Posterior cingulate gyrus (tissue), 11 donors: ENCODE measurements around the gene RNF220.

ENCODE experiments used
- DNase-seq, 10 donors: peaks; one replicate each; pipeline versions ENCODE4 v3.0.0 to v3.0.0-alpha.2; 2020 to 2021; ENCODE audit warnings: mixed read lengths in 3 of 10
- intact Hi-C: fragments of 100-400 bp; cut with DNase I; formaldehyde crosslinking; loops from one replicate; pipeline ENCODE4 v1.15.1; 2023

The RNF220 gene

DNA sequence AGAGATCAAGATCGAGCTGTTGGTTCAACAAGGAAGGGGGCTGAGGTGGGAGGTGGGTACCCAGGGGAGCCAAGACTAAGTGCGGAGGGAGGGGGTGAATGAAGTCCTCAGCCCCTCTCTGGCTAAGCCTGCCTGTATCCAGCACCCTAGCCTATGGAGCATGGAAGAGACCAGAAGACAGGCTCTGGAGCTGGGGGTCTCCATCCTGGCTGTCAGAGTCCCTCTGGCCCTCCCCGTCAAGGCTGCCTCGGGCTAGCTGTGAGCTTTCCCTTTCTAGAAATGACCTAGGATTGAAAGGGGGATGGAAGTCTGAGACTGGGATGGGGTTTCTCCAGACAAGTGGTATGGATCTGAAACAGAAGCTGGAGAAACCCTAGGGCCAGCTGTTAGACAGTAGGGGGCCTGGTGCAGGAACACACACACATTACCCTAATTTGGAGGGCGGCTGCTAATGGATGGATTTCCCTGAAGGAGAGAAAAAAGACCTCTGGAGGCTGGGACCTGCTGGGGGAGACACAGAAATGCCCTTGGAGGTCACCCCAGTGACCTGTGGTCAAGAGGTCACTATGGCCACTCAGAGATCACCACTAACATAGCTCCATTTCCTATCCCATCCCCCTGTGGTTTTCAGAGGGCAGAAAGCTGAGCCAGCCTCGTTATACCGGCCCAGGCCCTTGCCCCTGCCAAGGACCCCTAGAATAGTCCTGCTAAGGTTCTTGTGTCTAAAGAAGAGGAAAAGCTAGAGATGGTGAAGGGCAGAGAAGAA lies 161.4 kb downstream of the RNF220 start:
- intact Hi-C loops, result no loop called here

DNA sequence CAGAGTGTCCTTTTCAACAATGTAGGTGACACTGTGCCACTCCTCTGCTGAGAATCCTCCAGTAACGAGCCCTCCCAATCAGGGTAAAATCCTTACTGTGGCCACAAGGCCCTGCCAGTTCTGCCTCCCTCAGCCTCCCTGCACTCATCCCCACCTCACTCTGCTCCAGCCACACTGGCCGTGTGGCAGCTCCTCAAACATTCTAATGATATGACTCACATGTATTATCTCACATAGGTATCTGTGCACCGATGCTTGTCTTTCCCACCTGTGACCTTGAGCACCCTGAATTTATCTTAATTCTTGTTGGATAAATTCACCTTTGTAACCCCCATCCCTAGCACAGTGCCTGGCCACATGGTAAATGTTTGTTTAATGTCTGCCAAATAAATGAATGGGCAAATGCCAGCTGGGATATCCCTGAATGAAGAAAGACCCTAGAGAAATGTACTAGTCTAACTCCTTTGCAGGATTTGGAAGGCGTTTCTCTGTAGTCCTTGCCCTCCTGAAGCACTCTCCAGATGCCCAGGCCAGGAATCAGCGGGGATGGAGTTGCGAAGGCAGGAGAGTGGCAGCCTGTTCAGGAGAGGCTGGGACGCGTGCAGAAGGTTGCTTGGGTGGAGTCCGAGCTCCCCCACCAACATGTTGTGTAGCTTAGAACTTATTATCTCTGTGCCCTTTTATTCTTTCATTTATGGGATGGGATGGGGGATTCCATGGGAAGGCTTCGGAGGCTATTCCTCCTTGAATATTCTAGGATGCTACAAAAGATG lies 163.3 kb downstream of the RNF220 start:
- intact Hi-C loops, result no loop called here

More for the DNA sequence above, 161.4 kb downstream of the RNF220 start:
- DNase-seq, result peak in 1 of 10 donors; percentile 55

DNA sequence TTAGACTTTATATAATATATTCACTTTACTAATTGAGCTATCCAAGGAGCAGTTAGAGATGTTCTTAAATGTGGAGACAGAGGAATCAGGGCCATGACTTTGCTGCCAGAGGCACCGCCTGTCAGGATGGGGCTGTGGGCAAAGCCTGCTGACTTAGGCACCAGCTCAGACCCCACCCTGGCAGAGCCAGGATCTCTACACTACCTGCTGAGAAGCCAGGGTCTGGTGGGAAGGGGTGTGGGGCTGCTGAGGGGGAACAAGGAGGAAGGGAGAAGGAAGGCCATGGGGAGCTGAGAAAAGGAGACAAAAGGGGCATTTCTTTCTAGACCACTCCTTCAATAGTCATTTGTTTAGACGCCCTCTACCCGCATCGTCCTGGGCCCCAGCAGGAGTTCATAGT lies 164.4 kb downstream of the RNF220 start:
- peak in 1 of 10 donors; percentile 53 for DNase-seq
- intact Hi-C loops, result no loop called here

More for the DNA sequence above, 163.3 kb downstream of the RNF220 start:
- peak in 1 of 10 donors; percentile 76 for DNase-seq

DNA sequence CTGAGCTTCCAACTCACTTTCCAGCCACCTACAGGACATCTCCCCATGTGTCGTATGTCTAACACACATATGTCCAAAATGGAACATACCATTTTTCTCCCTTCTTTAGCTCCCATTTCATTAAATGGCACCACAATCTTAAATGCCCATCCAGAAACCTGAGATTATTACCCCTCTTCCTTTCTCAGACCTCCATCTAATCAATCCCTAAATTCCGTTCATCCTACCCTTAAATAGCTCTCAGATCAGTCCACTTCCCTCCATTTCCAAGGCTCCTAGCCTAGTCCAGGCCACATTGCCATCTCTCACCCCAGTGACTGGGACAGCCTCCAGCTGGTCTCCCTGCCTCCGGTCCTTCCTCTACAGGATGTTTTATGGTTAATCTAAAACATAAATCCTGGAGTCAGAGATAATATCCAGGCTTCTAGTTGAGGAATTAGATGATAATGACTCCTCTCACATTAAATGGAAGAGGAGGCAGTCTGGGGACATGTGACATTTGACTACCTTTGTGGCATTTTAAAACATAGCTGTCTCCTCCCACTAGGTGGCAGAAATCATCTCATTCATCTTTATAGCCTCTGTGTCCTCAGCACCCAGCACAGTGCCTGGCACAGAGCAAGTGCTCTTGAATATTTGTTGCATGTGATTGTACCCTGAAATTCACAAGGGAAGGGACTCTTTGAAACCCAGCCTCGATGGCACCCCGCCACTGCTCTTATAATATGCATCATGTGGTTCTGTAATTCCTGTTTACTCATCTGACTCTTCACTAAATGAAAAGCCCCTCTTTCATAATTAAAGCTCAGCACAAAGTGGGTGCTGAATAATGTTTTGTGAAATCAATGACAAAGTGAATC lies 166.9 kb downstream of the RNF220 start:
- intact Hi-C loops, result no loop called here
- DNase-seq, result peak in 2 of 10 donors; percentile 35 to 80

- intact Hi-C loops, result no loop called here
- no peak for DNase-seq
Observed at GRCh38 chr1:44572572-44572879, 167.5 kb downstream of the RNF220 start.

DNA sequence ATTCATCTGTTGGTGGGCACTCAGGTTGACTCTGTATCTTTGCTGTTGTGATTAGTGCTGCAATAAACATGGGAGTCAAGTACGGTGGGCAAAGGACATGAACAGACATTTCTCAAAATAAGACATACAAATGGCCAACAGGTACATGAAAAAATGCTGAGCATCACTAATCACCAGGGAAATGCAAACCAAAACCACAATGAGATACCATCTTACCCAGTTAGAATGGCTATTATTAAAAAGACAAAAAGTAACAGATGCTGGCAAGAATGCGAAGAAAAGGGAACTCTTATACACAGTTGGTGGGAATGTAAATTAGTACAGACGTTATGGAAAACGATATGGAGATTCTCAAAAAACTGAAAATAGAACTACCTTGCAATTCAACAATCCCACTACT lies 170.3 kb downstream of the RNF220 start:
- no peak for DNase-seq
- intact Hi-C loops, result no loop called here

DNA sequence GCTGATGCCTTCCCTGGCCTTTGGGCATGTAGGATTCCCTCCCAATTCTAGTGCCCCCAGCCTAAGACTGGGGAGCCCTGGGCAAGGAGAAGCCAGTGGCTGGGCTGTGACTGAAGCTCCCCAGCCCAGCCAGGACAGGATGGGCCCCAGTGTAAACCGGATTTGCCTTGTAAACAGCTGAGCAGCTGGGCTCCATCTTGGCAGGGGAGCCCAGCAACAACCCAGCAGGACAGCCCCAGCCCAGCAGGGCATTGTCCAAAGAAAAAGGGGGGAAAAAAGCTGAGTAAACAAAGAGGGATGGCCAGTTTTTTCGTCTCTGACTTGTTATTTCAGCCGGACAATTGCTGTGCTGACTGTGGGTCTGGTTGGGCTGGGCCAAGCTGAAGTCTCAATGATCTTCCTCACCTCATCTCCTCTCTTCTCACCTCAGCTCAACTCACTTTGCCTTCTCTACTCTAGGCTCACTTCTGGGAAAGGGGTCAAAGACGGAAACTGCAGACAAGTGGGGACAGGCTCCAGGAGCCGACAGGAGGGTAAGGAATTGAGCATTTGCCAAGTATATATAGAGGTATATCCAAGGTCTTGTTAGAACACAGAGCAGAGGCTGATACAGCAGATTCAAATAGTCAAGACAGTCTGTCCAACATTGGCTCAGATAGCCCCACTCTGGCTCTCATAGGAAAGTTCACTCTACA lies 171.5 kb downstream of the RNF220 start:
- intact Hi-C loops, result no loop called here
- DNase-seq, result peak in 9 of 10 donors; percentile 23 to 92 (median 57)

DNA sequence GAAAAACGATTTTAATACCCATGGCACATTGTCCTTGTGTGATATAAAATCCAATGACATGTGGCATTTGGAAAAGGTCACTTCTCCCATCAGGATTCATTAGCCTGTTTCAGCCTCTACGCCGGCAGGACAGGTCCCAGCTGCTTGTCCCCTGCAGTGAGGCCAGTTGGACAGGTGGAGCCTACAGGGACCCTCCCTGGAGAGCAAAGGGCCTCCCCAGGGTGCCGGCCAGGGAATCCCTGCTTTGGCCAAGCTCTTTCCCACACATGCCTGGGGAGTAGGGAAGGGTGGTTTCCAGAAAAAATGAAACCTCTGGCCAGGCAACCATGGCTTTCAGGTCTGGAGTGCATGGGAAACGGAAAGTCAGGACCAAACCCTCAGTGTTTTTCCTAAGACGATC lies 176.2 kb downstream of the RNF220 start:
- DNase-seq, result peak in 1 of 10 donors; percentile 61
- intact Hi-C loops, result no loop called here

DNA sequence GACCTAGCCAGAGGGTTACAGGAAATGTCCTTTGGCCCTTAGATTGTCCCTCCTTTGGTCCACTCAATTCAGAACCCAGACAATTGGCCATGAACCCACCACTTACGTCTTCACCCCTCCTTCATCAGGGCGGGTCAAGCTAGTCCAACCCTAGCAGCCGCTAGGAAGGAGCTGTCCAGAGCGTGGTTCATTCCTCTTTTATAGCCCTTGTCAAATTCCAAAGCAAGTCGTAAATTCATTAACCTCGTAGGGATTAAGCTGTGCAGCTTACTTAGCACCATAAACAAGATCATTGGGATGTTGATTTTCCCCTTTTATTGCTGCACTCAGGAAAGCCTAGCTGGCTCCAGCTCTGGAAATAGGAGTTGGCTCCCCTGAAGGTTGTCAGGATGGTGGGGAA lies 179.1 kb downstream of the RNF220 start:
- intact Hi-C loops, result no loop called here
- peak in 1 of 10 donors; percentile 34 for DNase-seq

- DNase-seq, result no peak
Observed at GRCh38 chr1:44585315-44585920, 180.4 kb downstream of the RNF220 start.

GRCh38 chr1:44587796-44588460 lies 182.9 kb downstream of the RNF220 start:
- intact Hi-C loops, result no loop called here
- peak in 4 of 10 donors; percentile 24 to 91 (median 76) for DNase-seq

More at GRCh38 chr1:44585315-44585920, 180.4 kb downstream of the RNF220 start:
- intact Hi-C loops, result no loop called here

DNA sequence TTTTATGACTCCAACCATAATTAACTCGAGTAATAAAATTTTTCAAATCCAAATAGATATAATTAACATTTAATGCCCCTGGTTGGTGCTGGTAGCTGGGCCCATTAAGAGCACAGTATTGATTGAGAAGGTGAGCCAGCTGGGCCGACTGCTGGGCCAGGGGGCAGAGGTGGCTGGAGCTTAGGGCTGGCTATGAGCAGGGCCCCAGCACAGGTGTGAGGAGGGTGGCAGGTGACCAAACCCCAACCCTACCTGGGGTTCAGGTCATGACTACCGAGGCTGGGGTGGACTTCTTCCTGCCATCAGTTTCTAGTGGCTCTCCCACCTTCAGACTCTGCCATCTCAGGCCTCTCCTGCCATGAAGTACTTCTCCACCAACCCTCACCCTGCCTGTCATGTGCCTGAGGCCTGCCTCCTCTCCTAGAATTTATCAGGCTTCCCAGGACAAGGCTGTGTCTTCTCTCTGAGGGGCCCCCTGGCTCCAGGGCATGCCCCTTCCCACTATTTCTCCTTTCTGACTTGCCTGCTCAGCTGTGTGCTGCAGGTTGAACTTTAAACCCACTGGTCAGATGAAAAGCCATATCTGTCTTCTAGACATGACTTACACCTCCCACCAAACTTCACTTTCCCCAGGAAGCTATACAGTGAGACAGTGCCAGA lies 183.6 kb downstream of the RNF220 start:
- intact Hi-C loops, result no loop called here
- DNase-seq, result peak in 1 of 10 donors; percentile 74

DNA sequence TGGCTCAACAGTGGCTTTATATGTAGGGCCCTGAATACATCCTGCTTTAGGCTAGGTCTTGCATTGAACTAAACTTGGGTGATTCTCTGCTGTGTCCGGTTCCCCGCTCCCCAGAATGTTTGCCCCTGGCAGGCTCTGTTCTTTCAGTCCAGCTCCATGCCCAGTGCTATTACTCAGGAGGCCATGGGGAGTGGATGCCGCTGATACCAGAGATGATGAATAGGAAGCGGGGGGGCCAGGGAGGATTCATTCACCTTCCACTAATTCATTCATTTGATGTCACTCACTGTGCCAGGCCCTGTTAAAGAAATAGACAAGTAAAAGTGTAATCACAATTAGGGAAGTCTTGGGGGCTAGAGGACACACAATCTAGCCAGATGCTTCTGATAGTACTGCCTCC lies 185.4 kb downstream of the RNF220 start:
- peak in 1 of 10 donors; percentile 47 for DNase-seq
- intact Hi-C loops, result loop anchor here (5.0 to 10.0 kb wide), 2 partner anchors 183 to 376 kb away; partner anchors contain the start of genes DMAP1 and RNF220

DNA sequence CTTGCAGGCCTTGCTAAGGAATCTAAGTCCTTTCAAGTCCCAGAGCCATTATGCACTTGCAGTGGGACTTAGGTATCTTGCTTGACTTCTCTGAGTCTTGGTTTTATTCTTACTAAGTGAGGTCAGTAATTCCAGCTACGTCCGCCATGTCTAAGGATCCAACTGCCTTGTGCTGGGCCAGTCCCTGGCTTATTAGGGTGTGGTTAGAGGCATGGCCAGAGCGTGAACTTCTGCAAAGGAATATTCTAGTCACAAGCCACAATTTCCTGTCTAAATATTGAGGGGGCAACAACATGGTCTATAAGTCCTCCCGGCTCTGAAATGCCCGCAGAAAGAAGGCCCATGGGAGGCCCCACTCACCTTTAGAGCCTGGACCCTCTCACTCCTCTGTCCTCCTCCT lies 186.3 kb downstream of the RNF220 start:
- DNase-seq, result no peak
- intact Hi-C loops, result loop anchor here (5.0 to 10.0 kb wide), 2 partner anchors 184 to 377 kb away; partner anchors contain the start of genes DMAP1 and RNF220

GRCh38 chr1:44592208-44593145 lies 187.4 kb downstream of the RNF220 start:
- intact Hi-C loops, result loop anchor here (1.0 to 10.0 kb wide), 3 partner anchors 85 to 378 kb away; partner anchors contain the start of genes DMAP1 and RNF220

DNA sequence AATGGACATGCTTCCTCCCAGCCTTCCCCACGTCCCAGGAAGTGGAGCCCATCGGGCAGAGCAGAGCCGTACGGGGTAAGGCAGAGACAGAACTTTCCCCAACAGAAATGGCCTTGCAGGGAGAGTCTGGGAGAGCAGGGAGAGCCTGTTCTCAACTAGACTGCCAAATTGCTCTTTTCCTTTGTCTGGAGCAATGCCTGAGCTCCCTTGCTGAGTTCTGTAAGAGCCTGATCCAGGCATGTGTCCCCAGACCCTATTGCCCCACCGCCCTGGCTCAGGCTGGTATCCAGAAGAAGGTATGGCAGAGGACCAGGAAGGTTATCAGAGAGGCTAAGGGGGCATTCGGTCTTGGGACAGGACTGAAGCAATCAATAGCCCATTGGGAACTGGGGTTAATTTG lies 189.3 kb downstream of the RNF220 start:
- DNase-seq, result no peak
- intact Hi-C loops, result loop anchor here (2.0 to 10.0 kb wide), 3 partner anchors 187 to 380 kb away; partner anchors contain the start of genes DMAP1 and RNF220

More at GRCh38 chr1:44592208-44593145, 187.4 kb downstream of the RNF220 start:
- DNase-seq, result peak; percentile 81 to 99 (median 93)
